GM18868 (cell line): ENCODE data around the gene FLNB.
A peak's percentile ranks its signal among the peaks of the same experiment; 100 is the strongest.

Source experiments
- ATAC-seq: cut with Tn5 transposase; IDR thresholded peaks from one replicate; pipeline ENCODE4 v1.9.1; 2021; ENCODE audit warnings: mild to moderate bottlenecking, moderate library complexity; ENCODE audit not compliant: unreplicated experiment

Gene FLNB

GRCh38 chr3:58101499-58102389, 93.5 kb downstream of the FLNB start:
- ATAC-seq = no peak

- no peak for ATAC-seq
Observed at GRCh38 chr3:58102390-58102750, 94.1 kb downstream of the FLNB start.

- no peak for ATAC-seq
Observed at GRCh38 chr3:58102976-58103451, 94.8 kb downstream of the FLNB start.

GRCh38 chr3:58104151-58104550, 95.9 kb downstream of the FLNB start:
- no peak for ATAC-seq

- ATAC-seq = no peak
Observed at GRCh38 chr3:58104712-58105111, 96.5 kb downstream of the FLNB start.

GRCh38 chr3:58105196-58105595, 97.0 kb downstream of the FLNB start:
- ATAC-seq = no peak

GRCh38 chr3:58106061-58106460, 97.8 kb downstream of the FLNB start:
- no peak for ATAC-seq

GRCh38 chr3:58106640-58107039, 98.4 kb downstream of the FLNB start:
- no peak for ATAC-seq

- no peak for ATAC-seq
Observed at GRCh38 chr3:58107597-58107996, 99.4 kb downstream of the FLNB start.

GRCh38 chr3:58109752-58110151, 101.5 kb downstream of the FLNB start:
- no peak for ATAC-seq

GRCh38 chr3:58111513-58112184, 103.4 kb downstream of the FLNB start:
- ATAC-seq = peak; percentile 80

GRCh38 chr3:58112185-58112535, 103.9 kb downstream of the FLNB start:
- ATAC-seq = no peak

- no peak for ATAC-seq
Observed at GRCh38 chr3:58115175-58115574, 107.0 kb downstream of the FLNB start.

GRCh38 chr3:58116161-58116955, 108.1 kb downstream of the FLNB start:
- peak; percentile 75 for ATAC-seq

GRCh38 chr3:58116985-58117384, 108.8 kb downstream of the FLNB start:
- ATAC-seq = no peak

GRCh38 chr3:58117561-58118181, 109.4 kb downstream of the FLNB start:
- ATAC-seq = no peak

- ATAC-seq = no peak
Observed at GRCh38 chr3:58119186-58119585, 111.0 kb downstream of the FLNB start.

GRCh38 chr3:58120075-58120812, 112.0 kb downstream of the FLNB start:
- ATAC-seq = no peak

GRCh38 chr3:58121183-58121582, 113.0 kb downstream of the FLNB start:
- no peak for ATAC-seq

GRCh38 chr3:58122936-58123700, 114.9 kb downstream of the FLNB start:
- ATAC-seq = no peak
